ENCODE results near the gene EPRS1. TPM values are rescaled to one million over a fixed set of nuclear protein-coding genes. Genes with fewer than 3 reads are reported as not detected.
A peak's percentile ranks its signal among the peaks of the same experiment; 100 is the strongest.

The EPRS1 gene
- total and polyA plus RNA-seq, 9 of the 15 experiments (the other 6 are each of a cell fraction or from before 2014, with no cell fraction given), result 129 to 291 (median 248) TPM

- peak; percentile 49; the same call in 1 of the 2 replicates for TF ChIP-seq SP1 (CRISPR knock-in tag; IDR thresholded peaks at IDR 0.05)
Observed at GRCh38 chr1:220093361-220094015, 47.2 kb upstream of the EPRS1 start (continued).

- TF ChIP-seq KDM1A (IDR thresholded peaks at IDR 0.05) (peak in 1 of 2 experiments; percentile 49; a peak in 1 of 4 replicates), HNRNPH1 (optimal IDR thresholded peaks at IDR 0.05; ENCODE audit: low read depth, low read length) (no peak), PREB (CRISPR knock-in tag; IDR thresholded peaks at IDR 0.05) (no peak), ETS1 (conservative IDR thresholded peaks at IDR 0.05; ENCODE audit: control insufficient read depth, low read depth, low read length) (no peak), BRF2 (IDR thresholded peaks at IDR 0.05; ENCODE audit: borderline replicate concordance, insufficient read depth, insufficient read length) (no peak), HDAC3 (IDR thresholded peaks at IDR 0.05; ENCODE audit: borderline replicate concordance, partially characterized antibody) (no peak), BCOR (IDR thresholded peaks at IDR 0.05) (peak; percentile 69; the same call in 1 of the 2 replicates), FOXJ2 (tag; IDR thresholded peaks at IDR 0.05) (no peak), GTF2B (IDR thresholded peaks at IDR 0.05; ENCODE audit: extremely low read depth, insufficient read length) (no peak), RBM34 (IDR thresholded peaks at IDR 0.05; ENCODE audit: borderline replicate concordance, insufficient read depth, low read length) (no peak), ZNF444 (CRISPR knock-in tag; IDR thresholded peaks at IDR 0.05) (no peak), DDX20 (tag; IDR thresholded peaks at IDR 0.05; ENCODE audit: low read depth) (no peak), ZC3H8 (IDR thresholded peaks at IDR 0.05) (no peak), HEY1 (CRISPR knock-in tag; IDR thresholded peaks at IDR 0.05; ENCODE audit: borderline replicate concordance) (no peak), ESRRA (IDR thresholded peaks at IDR 0.05; ENCODE audit: borderline replicate concordance, low read depth) (no peak), GABPB2 (CRISPR knock-in tag; conservative IDR thresholded peaks at IDR 0.05) (no peak)
- peaks cover 19% of the 10 kb centered on the region; the same call in 2 of the 3 replicates for H3K36me3 ChIP-seq (ENCODE audit: control insufficient read depth, insufficient read depth, low read length)
- ChIA-PET CTCF (ENCODE audit: low intra/inter-chr PET ratio) (no interaction called here), POLR2A (interaction anchor here (0.6 to 1.0 kb wide), 4 partner anchors 9 to 78 kb away, joined by 3 to 4 read pairs (median 3); no protein-coding TSS in a partner anchor)
- DNase-seq (ENCODE audit: extremely low read depth in 1 of 4, low spot score in 3 of 4), result no peak
- no peaks in the 10 kb centered on the region for H3K9me1 ChIP-seq (ENCODE audit: control insufficient read depth, insufficient read depth, low read length)
- no peak for ATAC-seq
- H3K27me3 ChIP-seq (ENCODE audit: control insufficient read depth in 2 of 2, insufficient read depth in 2 of 2, low read length in 2 of 2), result no peaks in the 10 kb centered on the region
- 61% methylated on average over 1 of the region's 1 CpG for WGBS (ENCODE audit: insufficient coverage, low coverage, missing lambda C conversion rate)
- FAIRE-seq, result no peak
- peaks cover 14 to 25% of the 10 kb centered on the region in 2 experiments; a peak in 4 of 5 replicates for H3K4me1 ChIP-seq (replicated peaks in 1 of 2; ENCODE audit: control insufficient read depth in 2 of 2, insufficient read depth in 2 of 2, low read length in 2 of 2)
- H2AFZ ChIP-seq (ENCODE audit: low read depth, low read length), result peak overlapping the region; percentile 93
- peak overlapping the region; percentile 65; the same call in 2 of the 3 replicates for H3K27ac ChIP-seq (ENCODE audit: extremely low read depth, low read depth, low read length)
- no peaks in the 10 kb centered on the region for H3K9me3 ChIP-seq (replicated peaks; ENCODE audit: control insufficient read depth, insufficient read depth, low read depth, low read length)
- no peak overlapping the region for H3K4me2 ChIP-seq (ENCODE audit: insufficient read depth, low read length)
- in situ Hi-C loops (cut with MboI), result no loop called here
- intact Hi-C loops (cut with micrococcal nuclease), result loop anchor here (5.0 kb wide), 1 partner anchor 165 kb away; the partner anchor contains the start of gene SLC30A10
- H3K9ac ChIP-seq (ENCODE audit: insufficient read depth in 1 of 2, low read depth in 2 of 2, low read length in 2 of 2), result peak overlapping the region in 1 of 2 experiments; percentile 49; a peak in 2 of 4 replicates
- no peaks in the 10 kb centered on the region for H4K20me1 ChIP-seq (replicated peaks; ENCODE audit: control insufficient read depth, insufficient read depth, low read length)
- no TSS peak for BruUV-seq (replicated peaks)
- peaks cover 42% of the 10 kb centered on the region for H3K79me2 ChIP-seq (ENCODE audit: control insufficient read depth, insufficient read depth, low read length)
- no peak overlapping the region for H3K4me3 ChIP-seq
Observed at GRCh38 chr1:220092694-220093093, 46.4 kb upstream of the EPRS1 start.
